GM23248 (cell line): ENCODE measurements around the gene CTNND2. TPM values are rescaled to one million over a fixed set of nuclear protein-coding genes. Genes with fewer than 3 reads are reported as not detected.

Experiments
- DNase-seq: peaks from one replicate; pipeline ENCODE4 v3.0.0-alpha.2; 2015
- H2AFZ ChIP-seq: fragments of 200-600 bp; sonication (generic); 2 replicates; pipeline ENCODE4 v1.6.1; 2016; ENCODE audit warnings: antibody characterized with exemption
- H3F3A ChIP-seq: fragments of 200-600 bp; sonication (generic); 2 replicates; pipeline ENCODE4 v1.6.1; 2016; ENCODE audit warnings: mild to moderate bottlenecking, antibody characterized with exemption, mixed run types; ENCODE audit not compliant: insufficient read depth
- H3K27ac ChIP-seq: fragments of 200-600 bp; sonication (generic); 2 replicates; pipeline ENCODE4 v1.5.1; 2016; ENCODE audit warnings: mild to moderate bottlenecking
- H3K27me3 ChIP-seq: fragments of 200-600 bp; sonication (generic); replicated peaks from 2 replicates; pipeline ENCODE4 v1.6.1; 2016; ENCODE audit warnings: mild to moderate bottlenecking; ENCODE audit not compliant: insufficient read depth
- H3K36me3 ChIP-seq: fragments of 200-600 bp; sonication (generic); 2 replicates; pipeline ENCODE4 v1.6.1; 2016; ENCODE audit warnings: low read depth, mild to moderate bottlenecking
- H3K4me1 ChIP-seq: fragments of 200-600 bp; sonication (generic); 2 replicates; pipeline ENCODE4 v1.6.1; 2016; ENCODE audit warnings: mild to moderate bottlenecking; ENCODE audit not compliant: insufficient read depth
- H3K4me2 ChIP-seq: fragments of 200-600 bp; sonication (generic); one replicate; pipeline ENCODE4 v1.6.1; 2016; ENCODE audit warnings: mild to moderate bottlenecking; ENCODE audit not compliant: unreplicated experiment
- H3K4me3 ChIP-seq: fragments of 200-600 bp; sonication (generic); 2 replicates; pipeline ENCODE4 v1.5.1; 2016; ENCODE audit warnings: mild to moderate bottlenecking
- H3K79me2 ChIP-seq: fragments of 200-600 bp; sonication (generic); 2 replicates; pipeline ENCODE4 v1.6.1; 2016; ENCODE audit warnings: mild to moderate bottlenecking; ENCODE audit not compliant: insufficient read depth
- H3K9ac ChIP-seq: fragments of 200-600 bp; sonication (generic); 2 replicates; pipeline ENCODE4 v1.6.1; 2016; ENCODE audit warnings: mild to moderate bottlenecking
- H3K9me2 ChIP-seq: fragments of 200-600 bp; sonication (generic); 2 replicates; pipeline ENCODE4 v1.6.1; 2016; ENCODE audit warnings: mixed run types, mild to moderate bottlenecking, moderate library complexity; ENCODE audit not compliant: insufficient read depth
- H3K9me3 ChIP-seq: fragments of 200-600 bp; sonication (generic); one replicate; pipeline ENCODE4 v1.6.1; 2017; ENCODE audit warnings: low read depth
- H4K20me1 ChIP-seq: fragments of 200-600 bp; sonication (generic); 2 replicates; pipeline ENCODE4 v1.6.0; 2016; ENCODE audit not compliant: insufficient read depth
- EZH2 ChIP-seq: fragments of 200-600 bp; sonication (generic); IDR thresholded peaks from 2 replicates; pipeline ENCODE4 v1.6.1; 2018; ENCODE audit warnings: antibody characterized with exemption, mild to moderate bottlenecking; ENCODE audit not compliant: insufficient read depth, poor library complexity, severe bottlenecking
- EZH2phosphoT487 ChIP-seq: fragments of 200-600 bp; sonication (generic); IDR thresholded peaks from 2 replicates; pipeline ENCODE4 v1.6.1; 2018; ENCODE audit warnings: antibody characterized with exemption, moderate library complexity, mild to moderate bottlenecking, low read depth; ENCODE audit not compliant: insufficient read depth
- WGBS, 2 experiments: methylation state at CpG; one replicate each; pipeline ENCODE4 v1.1.6; 2015 to 2017; ENCODE audit warnings: low lambda C conversion rate in 2 of 2, low coverage in 1 of 2; ENCODE audit errors: missing lambda C conversion rate in 2 of 2; 5-methylcytosine and 5-hydroxymethylcytosine counted together
- in situ Hi-C: fragments of 300-500 bp; cut with MboI; formaldehyde crosslinking; loops from 2 replicates; pipeline ENCODE4 v1.15.0; 2020
- polyA plus RNA-seq: library from polyadenylated mRNA; unstranded; fragments of >200 nt; fragmentation: Nextera tagmentation; extraction: Ambion mirVana; gene quantifications from 2 replicates; pipeline ENCODE4 v1.2.1, GENCODE V29; 2016
- total RNA-seq: library from RNA; depleted of rRNA; stranded (reverse); fragments of >200 nt; shearing (Covaris generic); gene quantifications from 2 replicates; pipeline ENCODE4 v1.2.3, GENCODE V29; 2014

CTNND2 gene
- total and polyA plus RNA-seq, 2 experiments from 2014 or later, result not detected

DNA sequence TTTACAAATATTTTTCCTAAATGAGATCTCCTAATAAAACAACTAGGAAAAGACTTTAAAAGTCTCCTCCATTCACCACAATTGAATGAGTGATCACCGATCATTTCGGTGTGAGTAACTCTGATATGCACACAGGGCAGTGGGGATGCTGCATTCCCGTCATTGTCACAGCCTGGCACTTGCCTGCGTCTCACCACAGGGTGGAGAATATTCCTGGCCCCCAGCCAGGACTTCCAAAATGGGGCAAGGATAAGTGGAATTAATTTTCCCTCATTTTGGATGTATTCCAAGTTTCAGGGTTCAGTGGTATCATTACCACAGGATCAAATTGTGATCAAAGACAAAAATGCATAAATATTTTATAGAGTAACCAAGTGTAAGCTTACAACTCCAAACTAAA lies 107.1 kb downstream of the CTNND2 start:
- Histone ChIP-seq H3K4me3 (no peak overlapping the region), H3K4me1 (no peaks in the 10 kb centered on the region), H3F3A (no peaks in the 10 kb centered on the region), H3K9me2 (no peaks in the 10 kb centered on the region), H4K20me1 (no peaks in the 10 kb centered on the region), H2AFZ (no peak overlapping the region), H3K9me3 (no peaks in the 10 kb centered on the region), H3K36me3 (no peaks in the 10 kb centered on the region), H3K4me2 (no peak overlapping the region), H3K27ac (no peak overlapping the region), H3K27me3 (no peaks in the 10 kb centered on the region), H3K79me2 (no peaks in the 10 kb centered on the region), H3K9ac (no peak overlapping the region)
- TF ChIP-seq EZH2, result no peak
- TF ChIP-seq EZH2phosphoT487, result no peak
- in situ Hi-C loops, result no loop called here
- WGBS, 2 experiments, result 34 to 36% methylated on average over 4 of the region's 4 CpGs
- no peak for DNase-seq

GRCh38 chr5:11793396-11793795 lies 110.8 kb downstream of the CTNND2 start:
- in situ Hi-C loops, result no loop called here
- Histone ChIP-seq H3K27ac (no peak overlapping the region), H3K9ac (no peak overlapping the region), H3K9me2 (no peaks in the 10 kb centered on the region), H3K4me2 (no peak overlapping the region), H3F3A (no peaks in the 10 kb centered on the region), H2AFZ (no peak overlapping the region), H3K9me3 (no peaks in the 10 kb centered on the region), H3K4me3 (no peak overlapping the region), H3K79me2 (no peaks in the 10 kb centered on the region), H4K20me1 (no peaks in the 10 kb centered on the region), H3K4me1 (no peaks in the 10 kb centered on the region), H3K36me3 (no peaks in the 10 kb centered on the region), H3K27me3 (no peaks in the 10 kb centered on the region)
- no peak for TF ChIP-seq EZH2
- TF ChIP-seq EZH2phosphoT487, result no peak
- no peak for DNase-seq
- WGBS, 2 experiments, result 9 to 28% methylated on average over 1 of the region's 1 CpG

DNA sequence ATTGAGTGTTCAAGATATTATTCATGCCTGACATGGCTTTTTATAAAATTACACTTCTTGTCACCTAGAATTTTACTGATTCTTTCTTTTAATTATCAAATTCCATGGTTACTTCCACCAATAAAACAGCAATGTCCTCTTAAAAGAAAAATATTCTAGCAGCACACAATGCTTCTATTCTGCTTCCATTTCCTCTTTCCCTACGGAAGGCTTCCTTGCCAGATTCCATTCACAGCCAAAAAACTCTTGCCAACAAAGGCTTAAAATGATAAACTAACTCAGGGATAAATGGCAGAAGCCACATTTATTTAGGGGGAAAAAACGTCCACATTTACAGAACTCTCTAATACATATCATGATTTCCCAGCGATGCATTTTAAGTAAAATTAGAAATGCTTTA lies 111.6 kb downstream of the CTNND2 start:
- Histone ChIP-seq H3K4me1 (no peaks in the 10 kb centered on the region), H3K9me3 (no peaks in the 10 kb centered on the region), H3K4me2 (no peak overlapping the region), H3K27ac (no peak overlapping the region), H2AFZ (no peak overlapping the region), H3K79me2 (no peaks in the 10 kb centered on the region), H3K27me3 (no peaks in the 10 kb centered on the region), H3F3A (no peaks in the 10 kb centered on the region), H3K9ac (no peak overlapping the region), H3K9me2 (no peaks in the 10 kb centered on the region), H3K36me3 (no peaks in the 10 kb centered on the region), H3K4me3 (no peak overlapping the region), H4K20me1 (no peaks in the 10 kb centered on the region)
- 14 to 19% methylated on average over 3 of the region's 3 CpGs for WGBS, 2 experiments
- in situ Hi-C loops, result no loop called here
- TF ChIP-seq EZH2phosphoT487 (no peak), EZH2 (no peak)
- DNase-seq, result no peak

DNA sequence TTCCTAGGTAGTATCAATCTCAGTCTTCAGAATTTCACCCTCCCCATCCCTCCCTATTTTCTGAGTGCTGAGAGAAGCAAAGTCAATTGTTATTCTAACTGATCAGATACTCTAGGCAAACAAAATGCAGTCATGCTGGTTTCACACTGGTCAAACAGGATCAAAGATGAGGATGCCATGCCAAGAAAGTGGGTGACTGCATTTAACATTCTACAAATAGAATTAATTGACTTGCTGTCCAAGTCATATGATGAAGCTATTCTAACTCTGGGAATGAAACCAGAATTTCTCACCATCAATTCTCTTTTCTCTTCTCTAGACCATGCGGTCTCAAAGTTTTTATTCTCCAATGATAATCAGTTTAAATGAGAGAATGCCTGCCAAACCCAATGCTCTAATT lies 112.5 kb downstream of the CTNND2 start:
- no peaks in the 10 kb centered on the region for H3K79me2 ChIP-seq
- no peaks in the 10 kb centered on the region for H3K36me3 ChIP-seq
- H3K9me3 ChIP-seq, result no peaks in the 10 kb centered on the region
- no peaks in the 10 kb centered on the region for H3K9me2 ChIP-seq
- H3K27ac ChIP-seq, result no peak overlapping the region
- no peak overlapping the region for H3K4me2 ChIP-seq
- H3K27me3 ChIP-seq, result no peaks in the 10 kb centered on the region
- H2AFZ ChIP-seq, result no peak overlapping the region
- H4K20me1 ChIP-seq, result no peaks in the 10 kb centered on the region
- no peak overlapping the region for H3K9ac ChIP-seq
- 36 to 37% methylated on average over 1 of the region's 1 CpG for WGBS, 2 experiments
- TF ChIP-seq EZH2phosphoT487 (no peak), EZH2 (no peak)
- H3K4me1 ChIP-seq, result no peaks in the 10 kb centered on the region
- DNase-seq, result no peak
- in situ Hi-C loops, result no loop called here
- no peak overlapping the region for H3K4me3 ChIP-seq
- H3F3A ChIP-seq, result no peaks in the 10 kb centered on the region

- H3K27me3 ChIP-seq, result no peaks in the 10 kb centered on the region
- WGBS, 2 experiments, result 7 to 15% methylated on average over 2 of the region's 2 CpGs
- H3K9ac ChIP-seq, result no peak overlapping the region
- no peaks in the 10 kb centered on the region for H3K4me1 ChIP-seq
- no peaks in the 10 kb centered on the region for H4K20me1 ChIP-seq
- H3K4me3 ChIP-seq, result no peak overlapping the region
- H3F3A ChIP-seq, result no peaks in the 10 kb centered on the region
- H3K36me3 ChIP-seq, result no peaks in the 10 kb centered on the region
- DNase-seq, result no peak
- no peaks in the 10 kb centered on the region for H3K9me2 ChIP-seq
- H3K79me2 ChIP-seq, result no peaks in the 10 kb centered on the region
- in situ Hi-C loops, result no loop called here
- no peak overlapping the region for H3K27ac ChIP-seq
- no peaks in the 10 kb centered on the region for H3K9me3 ChIP-seq
- no peak overlapping the region for H2AFZ ChIP-seq
- TF ChIP-seq EZH2phosphoT487, result no peak
- TF ChIP-seq EZH2, result no peak
- H3K4me2 ChIP-seq, result no peak overlapping the region
Observed at GRCh38 chr5:11790201-11790600, 114.0 kb downstream of the CTNND2 start.
